HEK293T (cell line): Measurements from ENCODE around the gene DAP.

ENCODE experiments used
- CTCF ChIA-PET: fragments of 350-600 bp; formaldehyde crosslinking; extraction: SDS; loops from one replicate; lab custom pipeline; 2021; ENCODE audit warnings: antibody characterized with exemption, inconsistent platforms; lab: Yijun Ruan, JAX
- POLR2A ChIA-PET: fragments of 350-600 bp; formaldehyde crosslinking; extraction: SDS; loops from one replicate; lab custom pipeline; 2020; ENCODE audit warnings: antibody characterized with exemption, inconsistent platforms; lab: Yijun Ruan, JAX
- DNase-seq: peaks from one replicate; pipeline ENCODE4 v3.0.0; 2012; ENCODE audit warnings: mixed read lengths; ENCODE audit errors: extremely low spot score
- ARNT ChIP-seq: fragments of 450-650 bp; IDR thresholded peaks from 2 replicates; pipeline ENCODE4 v1.6.1; 2017; ENCODE audit warnings: mild to moderate bottlenecking
- BHLHE40 ChIP-seq: fragments of 450-650 bp; IDR thresholded peaks from 2 replicates; pipeline ENCODE4 v1.6.1; 2016; ENCODE audit warnings: mild to moderate bottlenecking, moderate library complexity, borderline replicate concordance
- CTBP1 ChIP-seq: fragments of 450-650 bp; IDR thresholded peaks from 2 replicates; pipeline ENCODE4 v1.6.1; 2016; ENCODE audit warnings: borderline replicate concordance
- ELF4 ChIP-seq: fragments of 450-650 bp; IDR thresholded peaks from 2 replicates; pipeline ENCODE4 v1.6.1; 2017; ENCODE audit warnings: antibody characterized with exemption
- FOXA1 ChIP-seq: fragments of 450-650 bp; IDR thresholded peaks from 2 replicates; pipeline ENCODE4 v1.6.1; 2016; ENCODE audit warnings: mild to moderate bottlenecking
- FOXK2 ChIP-seq: fragments of 450-650 bp; IDR thresholded peaks from 2 replicates; pipeline ENCODE4 v1.6.1; 2016; ENCODE audit warnings: mild to moderate bottlenecking
- FOXM1 ChIP-seq: fragments of 450-650 bp; IDR thresholded peaks from 2 replicates; pipeline ENCODE4 v1.6.1; 2017; ENCODE audit warnings: mild to moderate bottlenecking, borderline replicate concordance
- HDGF ChIP-seq: fragments of 450-650 bp; IDR thresholded peaks from 2 replicates; pipeline ENCODE4 v1.6.1; 2017; ENCODE audit warnings: antibody characterized with exemption, borderline replicate concordance
- L3MBTL2 ChIP-seq: fragments of 450-650 bp; conservative IDR thresholded peaks from 2 replicates; pipeline ENCODE4 v1.6.1; 2016; ENCODE audit warnings: mild to moderate bottlenecking
- LEF1 ChIP-seq: fragments of 450-650 bp; IDR thresholded peaks from 2 replicates; pipeline ENCODE4 v1.6.1; 2017; ENCODE audit warnings: mild to moderate bottlenecking, borderline replicate concordance
- NFRKB ChIP-seq: fragments of 450-650 bp; IDR thresholded peaks from 2 replicates; pipeline ENCODE4 v1.6.1; 2016; ENCODE audit warnings: mild to moderate bottlenecking, moderate library complexity
- SP1 ChIP-seq: fragments of 450-650 bp; IDR thresholded peaks from 2 replicates; pipeline ENCODE4 v1.6.1; 2017
- SUZ12 ChIP-seq: fragments of 450-650 bp; IDR thresholded peaks from 2 replicates; pipeline ENCODE4 v1.6.1; 2016; ENCODE audit warnings: mild to moderate bottlenecking
- TARDBP ChIP-seq: fragments of 450-650 bp; IDR thresholded peaks from 2 replicates; pipeline ENCODE4 v1.6.1; 2016
- ZNF384 ChIP-seq: fragments of 450-650 bp; IDR thresholded peaks from 2 replicates; pipeline ENCODE4 v1.6.1; 2016
- TF ChIP-seq, protein P1 (sequence below): fragments of 450-650 bp; IDR thresholded peaks from 2 replicates; pipeline ENCODE4 v1.6.1; 2016

Gene DAP

DNA sequence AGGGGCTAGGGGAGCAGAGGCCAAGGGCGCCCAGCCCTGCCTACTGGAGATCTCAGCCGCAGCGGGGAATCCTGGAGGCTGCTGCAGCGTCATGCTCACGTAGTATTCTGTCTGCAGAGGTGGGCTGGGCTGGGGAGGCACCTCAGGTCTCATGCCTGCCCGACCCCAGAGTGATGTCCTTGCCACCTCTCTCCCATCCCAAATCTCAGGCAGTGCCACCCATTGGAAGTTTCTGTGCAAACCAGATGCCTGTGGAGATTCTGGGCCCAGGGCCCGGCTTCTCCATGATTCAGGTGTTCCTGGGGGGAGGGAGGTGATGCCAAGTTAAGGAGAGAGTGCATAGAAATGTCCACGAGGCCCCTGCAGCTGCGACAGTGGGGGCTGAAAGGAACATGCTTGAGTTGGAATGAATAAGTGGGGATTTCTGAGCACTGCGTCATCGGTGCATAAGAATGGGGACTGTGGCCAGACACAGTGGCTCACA lies 125.1 kb downstream of the DAP start:
- ChIA-PET POLR2A (no interaction called here), CTCF (interaction anchor here (1.2 to 2.2 kb wide), 2 partner anchors 8 to 187 kb away, joined by 3 to 10 read pairs; no protein-coding TSS in a partner anchor)
- no peak for DNase-seq
- TF ChIP-seq FOXK2, result no peak
- no peak for TF ChIP-seq TARDBP
- TF ChIP-seq L3MBTL2, result no peak
- TF ChIP-seq ELF4, result no peak
- no peak for TF ChIP-seq NFRKB
- TF ChIP-seq, protein P1, sequence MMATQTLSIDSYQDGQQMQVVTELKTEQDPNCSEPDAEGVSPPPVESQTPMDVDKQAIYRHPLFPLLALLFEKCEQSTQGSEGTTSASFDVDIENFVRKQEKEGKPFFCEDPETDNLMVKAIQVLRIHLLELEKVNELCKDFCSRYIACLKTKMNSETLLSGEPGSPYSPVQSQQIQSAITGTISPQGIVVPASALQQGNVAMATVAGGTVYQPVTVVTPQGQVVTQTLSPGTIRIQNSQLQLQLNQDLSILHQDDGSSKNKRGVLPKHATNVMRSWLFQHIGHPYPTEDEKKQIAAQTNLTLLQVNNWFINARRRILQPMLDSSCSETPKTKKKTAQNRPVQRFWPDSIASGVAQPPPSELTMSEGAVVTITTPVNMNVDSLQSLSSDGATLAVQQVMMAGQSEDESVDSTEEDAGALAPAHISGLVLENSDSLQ, result no peak
- TF ChIP-seq BHLHE40, result no peak
- TF ChIP-seq CTBP1, result no peak
- no peak for TF ChIP-seq HDGF
- no peak for TF ChIP-seq ARNT
- no peak for TF ChIP-seq SUZ12
- TF ChIP-seq SP1, result no peak
- no peak for TF ChIP-seq ZNF384

DNA sequence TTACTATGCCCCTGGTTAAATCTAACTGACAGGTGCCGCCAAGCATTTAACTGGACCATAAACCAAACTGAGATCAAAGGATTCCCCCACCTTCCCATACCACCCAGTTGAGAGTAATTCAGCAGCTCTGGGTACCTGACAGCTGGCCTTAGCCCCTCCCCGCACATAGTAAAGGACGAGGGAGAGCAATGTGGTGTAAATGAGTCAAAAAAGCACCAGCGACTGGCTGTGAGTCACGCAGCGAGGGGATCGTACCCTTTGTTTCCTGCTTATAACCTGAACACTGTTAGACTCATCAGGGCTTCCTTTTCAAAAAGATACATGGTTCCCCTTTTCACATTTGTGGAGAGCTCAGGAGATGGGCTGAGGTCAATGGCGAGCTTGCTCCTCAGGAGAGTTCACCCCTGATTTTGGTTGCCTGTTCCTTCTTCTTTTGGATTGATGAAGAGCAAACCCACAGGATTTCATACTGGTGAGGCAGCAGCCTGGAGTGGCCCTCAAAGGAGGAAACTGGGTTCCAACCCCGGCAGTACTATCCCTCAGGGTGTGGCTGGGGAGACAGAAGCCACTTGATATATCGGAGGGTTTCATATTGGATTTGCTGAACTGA lies 125.7 kb downstream of the DAP start:
- POLR2A ChIA-PET, result no interaction called here
- CTCF ChIA-PET, result interaction anchor here (1.2 to 2.2 kb wide), 2 partner anchors 7 to 186 kb away, joined by 3 to 10 read pairs; no protein-coding TSS in a partner anchor
- TF ChIP-seq NFRKB (no peak), SP1 (no peak), CTBP1 (no peak), ZNF384 (no peak), FOXM1 (no peak), TARDBP (no peak), L3MBTL2 (no peak), ARNT (no peak), SUZ12 (no peak), FOXK2 (no peak)
- TF ChIP-seq, protein P1, result no peak
- no peak for DNase-seq

DNA sequence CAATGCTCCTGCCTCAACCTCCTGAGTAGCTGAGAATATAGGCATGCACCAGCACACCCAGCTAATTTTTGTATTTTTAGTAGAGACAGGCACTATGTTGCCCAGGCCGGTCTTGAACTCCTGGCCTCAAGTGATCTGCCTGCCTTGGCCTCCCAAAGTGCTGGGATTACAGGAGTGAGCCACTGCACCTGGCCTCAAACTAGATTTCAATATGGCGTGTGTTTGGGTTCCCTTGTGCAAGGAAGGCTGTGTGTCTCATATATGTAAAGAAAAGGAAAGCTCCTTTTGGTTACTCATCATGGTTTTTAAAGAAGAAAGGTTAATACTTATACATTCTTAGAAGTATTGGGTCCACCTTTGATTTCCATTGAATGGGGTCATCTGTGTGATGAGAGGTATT lies 126.5 kb downstream of the DAP start:
- ChIA-PET CTCF (no interaction called here), POLR2A (no interaction called here)
- no peak for DNase-seq
- TF ChIP-seq ARNT (no peak), LEF1 (no peak), FOXM1 (no peak), TARDBP (no peak), SP1 (no peak), FOXA1 (no peak), BHLHE40 (no peak), FOXK2 (no peak), ELF4 (no peak), L3MBTL2 (no peak), ZNF384 (no peak), SUZ12 (no peak), CTBP1 (no peak), NFRKB (no peak)
- TF ChIP-seq, protein P1, result no peak

DNA sequence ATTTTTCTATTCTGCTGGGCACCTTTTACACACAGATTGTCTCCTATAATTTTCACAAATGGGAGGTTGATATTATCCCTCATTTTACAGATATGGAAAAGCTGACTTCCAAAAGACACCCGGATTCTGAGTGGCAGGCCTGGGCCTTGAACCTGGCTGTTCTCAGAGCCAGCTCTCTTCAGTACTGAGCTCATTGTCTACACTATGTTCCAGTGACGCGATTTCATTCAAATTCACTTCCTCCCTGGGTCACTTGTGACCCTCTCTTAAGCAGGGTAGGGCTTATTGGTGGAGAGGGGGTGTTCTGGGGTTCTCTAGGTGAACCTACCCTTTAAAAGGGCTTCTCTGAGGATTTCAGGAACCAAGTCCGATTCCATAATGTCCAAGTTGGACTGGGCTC lies 127.0 kb downstream of the DAP start:
- ChIA-PET CTCF (no interaction called here), POLR2A (no interaction called here)
- no peak for TF ChIP-seq SUZ12
- no peak for TF ChIP-seq SP1
- TF ChIP-seq ZNF384, result no peak
- no peak for TF ChIP-seq CTBP1
- TF ChIP-seq L3MBTL2, result no peak
- TF ChIP-seq LEF1, result no peak
- TF ChIP-seq ARNT, result no peak
- no peak for TF ChIP-seq FOXA1
- no peak for TF ChIP-seq HDGF
- TF ChIP-seq FOXK2, result no peak
- no peak for TF ChIP-seq FOXM1
- TF ChIP-seq, protein P1, result no peak
- TF ChIP-seq BHLHE40, result no peak
- no peak for TF ChIP-seq TARDBP
- TF ChIP-seq ELF4, result no peak
- TF ChIP-seq NFRKB, result no peak
- DNase-seq, result no peak

DNA sequence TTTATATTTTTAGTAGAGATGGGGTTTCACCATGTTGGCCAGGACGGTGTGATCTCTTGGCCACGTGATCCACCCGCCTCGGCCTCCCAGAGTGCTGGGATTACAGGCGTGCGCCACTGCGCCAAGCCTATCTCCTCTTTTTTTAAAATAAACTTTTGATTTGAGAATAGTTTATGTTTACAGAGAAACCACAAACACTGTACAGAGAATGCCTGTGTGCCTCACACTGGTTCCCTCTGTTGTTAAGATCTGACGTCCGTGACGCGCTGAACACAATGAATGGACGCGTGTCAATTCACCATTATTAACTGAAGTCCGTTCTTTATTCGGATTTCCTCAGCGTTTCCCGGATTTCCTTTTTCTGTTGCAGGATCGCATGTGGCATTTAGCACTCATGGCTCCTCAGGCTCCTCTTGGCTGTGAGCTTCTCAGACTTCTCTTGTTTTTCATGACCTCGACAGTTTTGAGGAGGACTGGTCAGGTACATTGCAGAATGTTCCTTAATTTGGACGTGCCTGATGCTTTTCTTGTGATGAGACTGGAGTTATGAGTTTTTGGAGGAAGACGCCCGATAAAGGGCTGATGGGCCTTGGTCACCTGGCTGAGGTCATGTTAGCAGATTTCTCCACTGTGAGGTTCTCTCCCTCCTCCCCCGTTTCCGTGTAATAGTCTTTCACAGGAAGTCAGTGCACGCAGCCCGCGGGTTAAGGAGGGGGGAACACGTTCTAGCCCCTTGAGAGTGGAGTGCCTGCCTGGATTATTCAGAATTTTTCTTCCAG lies 127.6 kb downstream of the DAP start:
- TF ChIP-seq FOXM1 (no peak), ARNT (no peak), BHLHE40 (no peak), CTBP1 (no peak), ZNF384 (no peak), HDGF (no peak)
- TF ChIP-seq, protein P1, result no peak
- POLR2A ChIA-PET, result no interaction called here
- DNase-seq, result no peak
- CTCF ChIA-PET, result interaction anchor here (0.7 to 0.8 kb wide), 2 partner anchors 11 to 181 kb away, joined by 3 to 4 read pairs; no protein-coding TSS in a partner anchor
